Neural cell (in vitro differentiated cells): Measurements from ENCODE around the gene DTNBP1.

Source experiments
- CTCF ChIP-seq: fragments of 450-650 bp; IDR thresholded peaks from 2 replicates; pipeline ENCODE4 v1.5.1; 2014; ENCODE audit warnings: antibody characterized with exemption, mild to moderate bottlenecking, moderate library complexity; ENCODE audit not compliant: poor library complexity, severe bottlenecking
- POLR2AphosphoS5 ChIP-seq: IDR thresholded peaks from 2 replicates; pipeline ENCODE4 v1.6.1; 2012
- RAD21 ChIP-seq: fragments of 450-650 bp; conservative IDR thresholded peaks from 2 replicates; pipeline ENCODE4 v1.6.1; 2014; ENCODE audit warnings: antibody characterized with exemption, mild to moderate bottlenecking, moderate library complexity
- REST ChIP-seq: IDR thresholded peaks from 2 replicates; pipeline ENCODE4 v1.6.1; 2012; ENCODE audit warnings: borderline replicate concordance

- TF ChIP-seq CTCF (no peak), POLR2AphosphoS5 (no peak), RAD21 (no peak), REST (no peak)
Measured at GRCh38 chr6:15627821-15628220, 35.0 kb downstream of the DTNBP1 start.
